Right lobe of liver (tissue), 6 donors: ENCODE measurements around the gene DDX10. TPM values are rescaled to one million over a fixed set of nuclear protein-coding genes. Genes with fewer than 3 reads are reported as not detected.

Source experiments
- ATAC-seq, 4 donors: fragments of 200-7000 bp; cut with Tn5 transposase; one replicate each; pipeline ENCODE4 v1.9.1; 2020; ENCODE audit warnings: mild to moderate bottlenecking in 4 of 4, moderate library complexity in 4 of 4
- DNase-seq, 3 donors: peaks; one replicate each; pipeline ENCODE4 v3.0.0-alpha.2; 2020
- H3K27ac ChIP-seq, 3 donors: fragments of 200-600 bp; one replicate each; pipeline ENCODE4 v1.8.0; 2022
- H3K27me3 ChIP-seq, 2 donors: fragments of 200-600 bp; one replicate each; pipeline ENCODE4 v1.8.0; 2022
- H3K36me3 ChIP-seq, 4 donors: fragments of 200-600 bp; sonication (generic) in 1 of 4; one replicate each; pipeline versions ENCODE4 v1.5.1 to v1.8.0; 2017 to 2022; ENCODE audit warnings: control low read depth in 1 of 4
- H3K4me1 ChIP-seq, 4 donors: fragments of 200-600 bp; sonication (generic) in 1 of 4; one replicate each; pipeline versions ENCODE4 v1.5.1 to v1.8.0; 2017 to 2022; ENCODE audit warnings: control low read depth in 1 of 4
- H3K4me3 ChIP-seq, 3 donors: fragments of 200-600 bp; one replicate each; pipeline ENCODE4 v1.8.0; 2022
- H3K9me3 ChIP-seq, 4 donors: fragments of 200-600 bp; sonication (generic) in 1 of 4; one replicate each; pipeline versions ENCODE4 v1.5.1 to v1.8.0; 2017 to 2022; ENCODE audit warnings: control low read depth in 1 of 4
- POLR2A ChIP-seq: fragments of 450-650 bp; IDR thresholded peaks from one replicate; pipeline ENCODE4 v1.6.1; 2017; ENCODE audit warnings: antibody characterized with exemption, mild to moderate bottlenecking
- WGBS: methylation state at CpG from one replicate; pipeline ENCODE4 v1.1.6; 2018; ENCODE audit warnings: low coverage, low lambda C conversion rate; ENCODE audit not compliant: insufficient coverage; ENCODE audit errors: missing lambda C conversion rate; 5-methylcytosine and 5-hydroxymethylcytosine counted together
- intact Hi-C, 2 donors: fragments of 100-400 bp; cut with DNase I; formaldehyde crosslinking; loops; one replicate each; pipeline versions ENCODE4 v1.11.2 to v1.14.1; 2022
- total RNA-seq, 6 experiments: library from RNA; depleted of rRNA in 2 of 6; stranded (reverse); fragments of >200 nt in 2 of 6; fragmentation: NEBNext Ultra II Directional in 3 of 6; extraction: Animal tissue kit (Norgen Biotek cat#: 25700) in 3 of 6; gene quantifications; one replicate each; pipeline versions ENCODE4 v1.1.0 to v1.2.4, GENCODE V29; 2016 to 2023
- TF ChIP-seq, protein P1 (sequence below), 4 donors: fragments of 200-600 bp in 3 of 4; fragments of 450-650 bp in 1 of 4; IDR thresholded peaks; one replicate each; pipeline versions ENCODE4 v1.5.1 to v1.8.0; 2016 to 2022; ENCODE audit warnings: antibody characterized with exemption in 4 of 4, mild to moderate bottlenecking in 2 of 4
- donor health status: DM: no; HTN: yes; CAD: no.
- donor health status: DM: no; HTN: no; CAD: no.
- donor health status: DM: no; HTN: no; CAD: no.
- donor health status: DM: no; HTN: yes; CAD: no.
- donor health status: DM: no; HTN: yes; CAD: no.

Gene DDX10
- total RNA-seq, 6 experiments from 2014 or later: 7.4 to 13.6 (median 11.3) TPM

DNA sequence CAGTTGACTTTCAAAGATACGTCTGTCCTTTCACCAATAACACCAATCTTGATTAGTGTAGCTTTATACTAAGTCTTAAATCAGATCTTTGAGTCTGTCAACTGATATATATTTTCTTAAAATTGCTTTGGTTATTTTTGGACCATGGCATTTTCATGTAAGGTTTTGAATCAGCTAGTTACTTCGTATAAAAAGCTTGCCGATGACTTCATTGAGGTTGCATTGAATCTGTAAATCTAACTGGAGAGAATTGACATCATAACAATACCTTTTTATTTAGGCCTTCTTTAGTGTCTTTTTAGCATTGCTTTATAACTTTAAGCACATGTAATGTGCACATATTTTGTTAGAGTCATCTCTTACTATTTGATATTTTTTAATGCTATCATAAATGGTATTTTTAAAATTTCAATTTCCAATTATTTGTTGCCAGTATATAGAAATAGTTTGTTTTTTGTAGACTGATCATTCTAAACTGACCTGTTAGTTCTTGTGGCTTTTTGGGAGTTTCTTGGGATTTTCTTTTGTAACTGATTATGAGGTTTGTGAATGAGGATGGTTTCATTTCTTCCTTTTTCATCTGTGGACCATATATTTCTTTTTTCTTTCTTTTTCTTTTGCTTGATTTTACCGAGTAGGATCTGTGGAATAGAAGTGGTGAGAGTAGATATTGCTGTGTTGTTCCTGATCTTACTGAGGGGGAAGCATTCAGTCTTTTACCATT is 61.4 kb downstream of the DDX10 start:
- Histone ChIP-seq H3K4me1 (no peaks in the 10 kb centered on the region), H3K27me3 (no peaks in the 10 kb centered on the region), H3K27ac (no peak overlapping the region), H3K4me3 (no peak overlapping the region), H3K36me3 (peaks cover 0 to 6% (median 0%) of the 10 kb centered on the region in 4 donors), H3K9me3 (no peaks in the 10 kb centered on the region)
- no peak for TF ChIP-seq POLR2A
- TF ChIP-seq, protein P1, sequence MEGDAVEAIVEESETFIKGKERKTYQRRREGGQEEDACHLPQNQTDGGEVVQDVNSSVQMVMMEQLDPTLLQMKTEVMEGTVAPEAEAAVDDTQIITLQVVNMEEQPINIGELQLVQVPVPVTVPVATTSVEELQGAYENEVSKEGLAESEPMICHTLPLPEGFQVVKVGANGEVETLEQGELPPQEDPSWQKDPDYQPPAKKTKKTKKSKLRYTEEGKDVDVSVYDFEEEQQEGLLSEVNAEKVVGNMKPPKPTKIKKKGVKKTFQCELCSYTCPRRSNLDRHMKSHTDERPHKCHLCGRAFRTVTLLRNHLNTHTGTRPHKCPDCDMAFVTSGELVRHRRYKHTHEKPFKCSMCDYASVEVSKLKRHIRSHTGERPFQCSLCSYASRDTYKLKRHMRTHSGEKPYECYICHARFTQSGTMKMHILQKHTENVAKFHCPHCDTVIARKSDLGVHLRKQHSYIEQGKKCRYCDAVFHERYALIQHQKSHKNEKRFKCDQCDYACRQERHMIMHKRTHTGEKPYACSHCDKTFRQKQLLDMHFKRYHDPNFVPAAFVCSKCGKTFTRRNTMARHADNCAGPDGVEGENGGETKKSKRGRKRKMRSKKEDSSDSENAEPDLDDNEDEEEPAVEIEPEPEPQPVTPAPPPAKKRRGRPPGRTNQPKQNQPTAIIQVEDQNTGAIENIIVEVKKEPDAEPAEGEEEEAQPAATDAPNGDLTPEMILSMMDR (IDR thresholded peaks at IDR 0.05): no peak
- intact Hi-C loops: no loop called here
- WGBS: 63% methylated on average over 4 of the region's 4 CpGs
- ATAC-seq (no peak), DNase-seq (no peak)

DNA sequence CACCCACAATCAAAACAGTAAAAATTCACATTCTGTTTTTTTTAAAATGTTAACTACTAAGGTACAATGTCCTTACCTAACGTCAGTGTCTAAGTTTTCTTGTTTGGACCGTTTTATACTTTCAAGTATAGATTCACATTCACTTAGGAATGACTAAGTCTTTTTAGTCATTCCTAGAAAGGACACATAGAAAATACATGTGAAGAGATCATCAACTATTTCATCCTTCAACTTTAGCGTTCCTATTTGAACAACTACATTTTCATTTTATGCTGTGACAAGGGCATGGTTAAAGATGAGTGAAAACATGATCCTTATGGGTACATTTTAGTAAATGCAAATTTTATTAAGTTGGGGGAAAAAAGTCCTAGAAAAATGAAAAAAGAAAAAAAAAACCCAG is 62.8 kb downstream of the DDX10 start:
- H3K9me3 ChIP-seq: no peaks in the 10 kb centered on the region
- 89% methylated on average over 3 of the region's 3 CpGs for WGBS
- no peaks in the 10 kb centered on the region for H3K27me3 ChIP-seq
- DNase-seq: no peak
- ATAC-seq: no peak
- no peak overlapping the region for H3K4me3 ChIP-seq
- TF ChIP-seq, protein P1 (IDR thresholded peaks at IDR 0.05): no peak
- TF ChIP-seq POLR2A: no peak
- H3K27ac ChIP-seq: no peak overlapping the region
- H3K36me3 ChIP-seq: peaks cover 0 to 6% (median 0%) of the 10 kb centered on the region in 4 donors
- intact Hi-C loops: no loop called here
- no peaks in the 10 kb centered on the region for H3K4me1 ChIP-seq

DNA sequence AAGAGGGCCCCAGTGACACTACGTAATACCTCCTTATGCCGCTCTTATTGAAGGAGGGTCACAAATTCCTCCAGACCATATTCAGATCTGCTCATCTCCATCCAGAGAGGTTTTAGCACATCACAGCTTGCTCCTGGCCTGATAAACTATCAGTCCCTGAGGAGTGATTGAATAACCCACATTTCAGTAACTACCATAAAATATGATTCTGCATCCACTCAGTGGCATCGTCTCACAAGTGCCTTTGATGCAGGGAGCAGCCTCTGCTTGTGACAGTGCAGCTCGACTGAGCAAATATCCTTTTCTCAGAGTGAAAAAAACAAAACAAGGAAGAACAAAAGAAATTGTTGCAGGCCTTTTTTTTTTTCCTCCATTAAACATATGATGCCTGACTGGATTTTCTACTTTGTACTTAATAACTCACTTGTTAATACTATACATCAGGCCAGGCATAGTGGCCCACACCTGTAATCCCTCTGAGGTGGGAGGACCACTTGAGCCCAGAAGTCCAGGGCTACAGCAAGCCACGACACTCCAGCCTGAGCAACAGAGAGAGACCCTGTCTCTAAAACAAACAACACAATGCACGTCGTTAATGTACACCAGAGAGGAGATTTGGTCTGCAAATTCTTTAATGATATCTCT is 64.5 kb downstream of the DDX10 start:
- TF ChIP-seq POLR2A: no peak
- TF ChIP-seq, protein P1 (IDR thresholded peaks at IDR 0.05): no peak
- DNase-seq: no peak

GRCh38 chr11:108732395-108732794 is 67.5 kb downstream of the DDX10 start:
- Histone ChIP-seq H3K36me3 (no peaks in the 10 kb centered on the region), H3K4me3 (no peak overlapping the region), H3K27ac (no peak overlapping the region), H3K9me3 (no peaks in the 10 kb centered on the region), H3K4me1 (no peaks in the 10 kb centered on the region), H3K27me3 (no peaks in the 10 kb centered on the region)
- 90% methylated on average over 8 of the region's 8 CpGs for WGBS
- intact Hi-C loops: no loop called here
- DNase-seq (no peak), ATAC-seq (no peak)
- TF ChIP-seq, protein P1 (IDR thresholded peaks at IDR 0.05): no peak
- no peak for TF ChIP-seq POLR2A

More for the DNA sequence above, 64.5 kb downstream of the DDX10 start:
- no peak overlapping the region for H3K4me3 ChIP-seq
- H3K4me1 ChIP-seq: no peaks in the 10 kb centered on the region
- intact Hi-C loops: no loop called here
- no peak overlapping the region for H3K27ac ChIP-seq
- no peak for ATAC-seq
- no peaks in the 10 kb centered on the region for H3K36me3 ChIP-seq
- H3K9me3 ChIP-seq: no peaks in the 10 kb centered on the region
- 98% methylated on average over 6 of the region's 7 CpGs for WGBS
- no peaks in the 10 kb centered on the region for H3K27me3 ChIP-seq
